Upper lobe of left lung (tissue), 4 donors: Measurements from ENCODE around the gene ATP4B.

Source experiments
- POLR2A ChIP-seq, 4 donors: fragments of 450-650 bp; IDR thresholded peaks; one replicate each; pipeline ENCODE4 v1.5.1; 2016 to 2017; ENCODE audit warnings: antibody characterized with exemption in 4 of 4, mild to moderate bottlenecking in 2 of 4
- TF ChIP-seq, protein P1 (sequence below), 6 experiments: fragments of 450-650 bp in 4 of 6; fragments of 200-600 bp in 2 of 6; sonication (generic) in 2 of 6; IDR thresholded peaks; one replicate each; pipeline ENCODE4 v1.5.1; 2016 to 2019; ENCODE audit warnings: antibody characterized with exemption in 6 of 6

DNA sequence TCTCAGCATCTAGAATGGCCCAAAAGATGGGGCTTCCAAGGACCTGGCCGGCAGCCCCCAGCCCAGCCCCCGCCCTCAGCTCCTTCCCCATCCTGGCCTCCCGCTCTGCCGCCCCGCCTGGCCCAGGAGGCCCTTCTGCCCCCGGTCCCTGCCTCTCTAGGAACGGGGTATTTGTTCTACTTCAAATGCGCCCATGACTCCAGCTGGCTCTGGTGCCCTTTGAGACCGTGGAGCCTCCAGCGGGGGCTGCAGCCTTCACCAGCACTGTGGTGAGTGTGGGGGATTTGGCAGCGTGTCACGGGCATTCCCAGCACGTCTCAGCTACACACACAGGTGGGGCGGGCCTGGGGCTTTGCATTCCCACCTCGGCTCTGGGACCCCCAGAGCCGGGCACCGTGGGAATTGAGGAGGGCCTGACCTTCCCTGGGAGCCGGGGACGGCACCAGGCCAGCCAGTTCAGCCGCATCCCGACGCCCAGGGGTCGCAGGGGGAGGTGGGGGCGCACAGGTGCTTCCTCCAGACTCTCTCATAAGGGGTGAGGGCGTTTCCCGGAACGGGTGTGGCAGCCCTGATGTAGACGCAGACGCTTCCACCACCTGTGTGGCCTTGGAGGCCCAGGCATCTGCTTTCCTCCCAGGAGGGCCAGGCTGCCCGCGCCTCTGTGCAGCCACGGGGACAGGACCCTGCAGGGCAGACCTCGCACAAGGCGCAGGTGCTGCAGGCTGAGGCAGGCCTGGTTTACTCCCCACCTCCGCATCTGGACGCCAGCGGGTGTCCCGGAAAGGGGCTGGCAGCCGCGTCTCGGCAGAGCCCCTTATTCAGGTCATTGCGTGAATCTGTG, 947 bp downstream of the ATP4B start:
- TF ChIP-seq POLR2A (IDR thresholded peaks at IDR 0.05), result no peak
- TF ChIP-seq, protein P1, sequence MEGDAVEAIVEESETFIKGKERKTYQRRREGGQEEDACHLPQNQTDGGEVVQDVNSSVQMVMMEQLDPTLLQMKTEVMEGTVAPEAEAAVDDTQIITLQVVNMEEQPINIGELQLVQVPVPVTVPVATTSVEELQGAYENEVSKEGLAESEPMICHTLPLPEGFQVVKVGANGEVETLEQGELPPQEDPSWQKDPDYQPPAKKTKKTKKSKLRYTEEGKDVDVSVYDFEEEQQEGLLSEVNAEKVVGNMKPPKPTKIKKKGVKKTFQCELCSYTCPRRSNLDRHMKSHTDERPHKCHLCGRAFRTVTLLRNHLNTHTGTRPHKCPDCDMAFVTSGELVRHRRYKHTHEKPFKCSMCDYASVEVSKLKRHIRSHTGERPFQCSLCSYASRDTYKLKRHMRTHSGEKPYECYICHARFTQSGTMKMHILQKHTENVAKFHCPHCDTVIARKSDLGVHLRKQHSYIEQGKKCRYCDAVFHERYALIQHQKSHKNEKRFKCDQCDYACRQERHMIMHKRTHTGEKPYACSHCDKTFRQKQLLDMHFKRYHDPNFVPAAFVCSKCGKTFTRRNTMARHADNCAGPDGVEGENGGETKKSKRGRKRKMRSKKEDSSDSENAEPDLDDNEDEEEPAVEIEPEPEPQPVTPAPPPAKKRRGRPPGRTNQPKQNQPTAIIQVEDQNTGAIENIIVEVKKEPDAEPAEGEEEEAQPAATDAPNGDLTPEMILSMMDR (IDR thresholded peaks at IDR 0.05), result no peak
